GM18511 (cell line): ENCODE data around the gene TEAD4.
A peak's percentile ranks its signal among the peaks of the same experiment; 100 is the strongest.

Experiments used
- ATAC-seq: cut with Tn5 transposase; IDR thresholded peaks from one replicate; pipeline ENCODE4 v1.9.1; 2021; ENCODE audit warnings: mild to moderate bottlenecking, moderate library complexity; ENCODE audit not compliant: unreplicated experiment

TEAD4 gene

GRCh38 chr12:3077572-3078081, 118.4 kb downstream of the TEAD4 start:
- peak; percentile 12 for ATAC-seq

GRCh38 chr12:3078086-3078820, 119.1 kb downstream of the TEAD4 start:
- ATAC-seq, result no peak

GRCh38 chr12:3081091-3081490, 121.9 kb downstream of the TEAD4 start:
- ATAC-seq, result no peak

GRCh38 chr12:3081886-3082285, 122.7 kb downstream of the TEAD4 start:
- no peak for ATAC-seq

- ATAC-seq, result no peak
Measured at GRCh38 chr12:3083241-3083920, 124.2 kb downstream of the TEAD4 start.

GRCh38 chr12:3083921-3084347, 124.7 kb downstream of the TEAD4 start:
- no peak for ATAC-seq

GRCh38 chr12:3084742-3085141, 125.5 kb downstream of the TEAD4 start:
- ATAC-seq, result no peak

- no peak for ATAC-seq
Measured at GRCh38 chr12:3085341-3086139, 126.3 kb downstream of the TEAD4 start.

GRCh38 chr12:3086211-3086610, 127.0 kb downstream of the TEAD4 start:
- no peak for ATAC-seq

GRCh38 chr12:3086729-3087323, 127.6 kb downstream of the TEAD4 start:
- no peak for ATAC-seq

- ATAC-seq, result no peak
Measured at GRCh38 chr12:3087758-3088650, 128.8 kb downstream of the TEAD4 start.

GRCh38 chr12:3089588-3089987, 130.4 kb downstream of the TEAD4 start:
- ATAC-seq, result no peak
